HG03460 (cell line): Measurements from ENCODE around the gene PRPS1.
"Not testable (repeated sequence)": the region's sequence is repeated elsewhere in the genome, so short reads cannot be mapped to it uniquely, and the experiment has no call there.

Source experiments
- ATAC-seq: cut with Tn5 transposase; IDR thresholded peaks from one replicate; pipeline ENCODE4 v1.9.1; 2021; ENCODE audit not compliant: unreplicated experiment

The PRPS1 gene

DNA sequence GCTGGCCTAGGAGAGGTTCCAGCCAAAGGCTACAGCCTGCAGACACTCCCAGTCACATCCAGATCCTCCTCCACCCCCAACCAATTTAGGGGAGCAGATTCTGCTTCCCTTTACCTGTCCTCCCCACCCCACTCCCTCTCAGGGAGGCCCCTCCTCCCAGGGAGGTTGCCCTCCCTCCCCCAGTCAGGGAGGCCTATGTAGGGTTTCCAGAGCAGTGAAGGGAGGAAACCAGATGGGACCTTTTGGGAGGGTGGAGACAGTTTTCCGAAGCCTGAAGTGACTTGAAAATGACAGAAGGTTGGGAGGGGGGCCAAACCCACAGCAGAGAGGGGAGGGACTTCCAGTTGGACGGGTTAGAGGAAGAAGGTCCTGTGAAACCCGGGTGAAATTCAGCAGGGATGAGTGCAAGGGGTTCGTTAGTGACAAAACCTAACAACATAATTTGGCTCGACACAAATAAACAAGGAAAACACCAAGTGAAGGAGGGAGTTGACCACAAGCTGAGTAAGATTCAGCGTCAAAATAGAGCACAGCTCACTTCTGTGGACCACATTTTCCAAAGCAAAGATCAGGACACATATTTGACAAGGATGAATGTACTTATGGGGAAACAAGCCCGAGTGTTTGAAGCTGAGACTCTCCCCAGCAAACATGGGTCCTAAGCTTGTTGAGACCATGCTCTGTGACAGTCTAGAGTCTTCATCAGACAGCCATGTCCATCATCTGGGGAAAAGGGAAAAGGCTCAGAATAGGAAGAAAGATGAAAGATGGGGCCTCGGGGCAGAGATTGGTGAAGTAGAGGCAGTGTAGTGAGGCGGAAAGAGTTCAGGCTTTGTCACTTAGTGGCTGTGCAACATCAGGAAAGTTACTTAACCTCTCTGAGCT is 46.4 kb downstream of the PRPS1 start:
- ATAC-seq, result peak; percentile 22

DNA sequence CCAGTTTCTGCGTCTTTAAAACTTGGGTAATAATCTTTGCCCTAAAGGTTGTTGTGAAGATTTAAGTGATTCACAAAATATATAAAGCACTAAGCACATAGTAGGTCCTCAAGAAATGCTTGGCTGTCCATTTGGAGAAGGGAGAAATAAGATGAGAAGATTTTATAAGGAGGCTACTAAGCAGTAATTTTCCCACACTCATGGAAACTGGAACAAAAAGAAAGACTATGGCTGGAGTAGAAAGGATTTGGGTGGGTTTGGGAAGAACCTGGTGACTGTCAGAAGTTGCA is 47.0 kb downstream of the PRPS1 start:
- ATAC-seq, result no peak

GRCh38 chrX:107675823-107676555 is 47.7 kb downstream of the PRPS1 start:
- no peak for ATAC-seq

- no peak for ATAC-seq
Measured at GRCh38 chrX:107676559-107677378, 48.5 kb downstream of the PRPS1 start.

DNA sequence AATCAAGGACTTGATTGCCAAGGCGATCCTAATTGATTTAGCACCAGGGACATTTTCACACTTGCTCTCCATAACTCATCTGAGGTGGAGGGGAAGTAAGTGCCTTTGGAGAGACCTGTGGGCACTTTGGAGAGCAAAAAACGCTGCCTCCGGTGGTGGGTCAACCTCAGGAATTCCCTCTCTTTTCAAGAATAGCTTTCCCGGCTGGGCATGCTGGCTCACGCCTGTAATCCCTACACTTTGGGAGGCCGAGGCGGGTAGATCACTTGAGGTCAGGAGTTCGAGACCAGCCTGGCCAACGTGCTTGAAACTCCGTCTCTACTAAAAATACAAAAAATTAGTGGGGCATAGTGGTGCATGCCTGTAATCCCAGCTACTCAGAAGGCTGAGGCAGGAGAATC is 49.2 kb downstream of the PRPS1 start:
- ATAC-seq, result no peak

DNA sequence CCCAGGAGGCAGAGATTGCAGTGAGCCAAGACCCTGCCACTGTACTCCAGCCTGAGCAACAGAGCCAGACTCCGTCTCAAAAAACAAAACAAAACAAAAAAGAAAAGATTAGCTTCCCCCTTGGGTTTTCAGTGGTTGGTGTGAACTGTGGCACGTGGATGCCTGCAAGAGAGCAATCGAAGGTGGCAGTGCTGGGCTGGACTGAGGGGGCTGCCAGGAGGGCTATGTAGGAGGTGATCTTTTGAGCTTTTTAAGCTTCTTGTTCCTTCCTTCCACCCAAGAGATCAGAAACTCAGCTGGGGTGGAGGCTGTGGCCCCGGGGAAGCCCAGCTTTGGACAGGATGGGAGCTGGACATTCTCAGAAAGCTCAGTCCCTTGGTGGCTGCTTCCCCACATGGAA is 49.6 kb downstream of the PRPS1 start:
- ATAC-seq, result no peak

GRCh38 chrX:107678957-107679740 is 50.8 kb downstream of the PRPS1 start:
- peak; percentile 28 for ATAC-seq

- no peak for ATAC-seq
Measured at GRCh38 chrX:107682256-107682655, 53.9 kb downstream of the PRPS1 start.

GRCh38 chrX:107683124-107683895 is 55.0 kb downstream of the PRPS1 start:
- ATAC-seq, result no peak

DNA sequence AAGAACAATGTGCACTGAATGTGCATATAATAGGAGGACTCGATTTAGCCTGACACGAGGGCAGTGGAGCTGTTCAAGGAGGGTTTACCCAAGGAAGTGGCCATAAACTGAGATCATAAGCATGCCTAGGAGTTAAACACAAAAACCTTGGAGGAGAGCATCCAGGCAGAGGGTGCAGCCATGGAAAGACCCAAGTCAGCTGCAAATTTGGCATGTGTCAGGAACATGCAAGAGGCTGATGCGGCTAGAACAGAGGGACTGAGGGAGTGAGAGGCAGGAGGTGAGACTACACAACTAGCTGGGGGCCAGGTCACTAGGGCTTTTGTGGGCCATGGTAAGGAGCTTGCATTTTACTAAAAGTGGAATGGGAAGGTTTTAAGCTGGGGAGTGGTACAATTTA is 55.6 kb downstream of the PRPS1 start:
- ATAC-seq, result no peak

GRCh38 chrX:107684956-107685385 is 56.7 kb downstream of the PRPS1 start:
- ATAC-seq, result peak; percentile 93

GRCh38 chrX:107685586-107685985 is 57.3 kb downstream of the PRPS1 start:
- not testable (repeated sequence) for ATAC-seq

DNA sequence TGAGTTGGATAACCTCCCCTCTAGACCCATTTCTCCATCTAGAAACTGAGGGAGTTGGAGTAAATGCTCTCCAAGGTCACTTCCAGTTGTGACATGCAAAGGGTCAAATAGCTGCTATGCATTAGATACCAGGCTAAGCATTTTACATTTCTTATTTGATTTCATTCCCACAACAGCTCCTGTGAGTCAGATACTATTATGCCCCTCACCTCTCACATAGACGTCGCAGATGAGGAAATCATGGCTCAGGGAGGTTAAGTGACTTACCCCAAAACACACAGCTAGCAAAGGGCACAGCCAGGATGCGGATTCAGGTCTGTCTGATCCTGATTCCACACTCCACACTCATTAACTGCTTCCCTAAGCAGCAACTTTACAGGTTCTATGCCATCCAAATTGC is 57.7 kb downstream of the PRPS1 start:
- no peak for ATAC-seq

- no peak for ATAC-seq
Measured at GRCh38 chrX:107686792-107687191, 58.5 kb downstream of the PRPS1 start.

DNA sequence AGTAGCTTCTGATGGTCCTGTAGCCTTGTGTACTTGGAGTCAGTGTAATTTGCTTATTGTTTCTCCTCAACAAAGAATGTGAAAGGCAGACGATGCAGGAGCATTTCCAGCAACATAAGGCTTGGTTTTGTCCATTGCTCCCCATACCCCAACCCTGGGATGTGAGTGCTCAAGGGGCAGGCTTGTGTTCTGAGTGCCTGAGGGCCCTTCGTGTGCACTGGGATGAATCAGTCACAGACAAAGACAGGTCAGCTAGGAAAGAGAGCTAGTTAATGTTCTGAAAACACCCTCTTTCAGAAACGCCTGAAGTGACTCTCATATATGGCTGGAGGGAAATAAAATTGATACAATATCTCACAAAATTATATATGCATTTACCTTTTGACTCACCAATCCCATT is 59.1 kb downstream of the PRPS1 start:
- no peak for ATAC-seq

- ATAC-seq, result no peak
Measured at GRCh38 chrX:107691024-107691448, 62.7 kb downstream of the PRPS1 start.

DNA sequence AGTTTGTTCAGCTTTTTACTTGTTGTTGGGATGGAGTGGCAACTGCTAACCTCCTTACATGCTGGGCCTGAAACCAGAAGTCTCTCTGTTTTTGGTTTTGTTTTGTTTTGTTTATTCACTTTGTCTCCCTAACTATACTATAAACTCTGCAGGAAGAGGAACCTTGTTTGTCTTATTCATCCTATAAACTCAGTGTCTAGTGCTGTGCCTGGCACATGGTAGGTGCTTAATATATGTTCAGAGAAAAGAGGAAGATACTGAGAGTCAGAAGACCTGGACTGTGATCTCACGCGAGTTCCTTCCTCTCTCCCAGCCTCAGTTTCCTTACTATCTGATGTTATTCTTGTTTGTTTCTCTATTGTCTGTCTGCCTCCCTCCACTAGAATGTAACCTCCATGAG is 71.3 kb downstream of the PRPS1 start:
- ATAC-seq, result no peak

- no peak for ATAC-seq
Measured at GRCh38 chrX:107700317-107700774, 72.0 kb downstream of the PRPS1 start.
